Kidney epithelial cell (primary cell): Measurements from ENCODE around the gene ASCL4. TPM values are rescaled to one million over a fixed set of nuclear protein-coding genes. Genes with fewer than 3 reads are reported as not detected.

Experiments used
- DNase-seq: peaks from one replicate; pipeline ENCODE4 v3.0.0-alpha.2; 2010; ENCODE audit warnings: low read depth
- H3K27me3 ChIP-seq: 2 replicates; pipeline ENCODE4 v1.6.0; 2011; ENCODE audit warnings: low read length; ENCODE audit not compliant: control insufficient read depth, insufficient read depth
- H3K36me3 ChIP-seq: 2 replicates; pipeline ENCODE4 v1.5.1; 2011; ENCODE audit warnings: low read length; ENCODE audit not compliant: control insufficient read depth, insufficient read depth
- H3K4me3 ChIP-seq: 2 replicates; pipeline ENCODE4 v1.5.1; 2011; ENCODE audit warnings: low read depth, mild to moderate bottlenecking, control low read depth, low read length
- CTCF ChIP-seq: IDR thresholded peaks from 2 replicates; pipeline ENCODE4 v1.5.1; 2011; ENCODE audit warnings: mild to moderate bottlenecking, moderate library complexity, low read length, control low read depth, inconsistent platforms; ENCODE audit not compliant: insufficient read depth, poor library complexity, severe bottlenecking
- total RNA-seq: library from RNA; depleted of rRNA; stranded (reverse); fragments of >200 nt; gene quantifications from 2 replicates; pipeline ENCODE4 v1.2.3, GENCODE V29; 2015

The ASCL4 gene
- total RNA-seq, 1 donor from 2014 or later, result not detected

- DNase-seq, result peak; percentile 70
- no peak for TF ChIP-seq CTCF
- Histone ChIP-seq H3K36me3 (peaks cover 1% of the 10 kb centered on the region), H3K4me3 (peak within 1 kb of the TSS; percentile 85), H3K27me3 (no peaks in the 10 kb centered on the region)
Observed at GRCh38 chr12:107760809-107761501, 13.5 kb upstream of the ASCL4 start, which contains the start of gene PRDM4. Gene PRDM4 (minus strand): TSS chr12:107761137. CDS start chr12:107760515, 622 bp downstream.

GRCh38 chr12:107761502-107761904 lies 13.0 kb upstream of the ASCL4 start:
- Histone ChIP-seq H3K36me3 (peaks cover 1% of the 10 kb centered on the region), H3K27me3 (no peaks in the 10 kb centered on the region), H3K4me3 (peak overlapping the region; percentile 62)
- no peak for DNase-seq
- no peak for TF ChIP-seq CTCF

GRCh38 chr12:107762874-107763273 lies 11.6 kb upstream of the ASCL4 start:
- no peak for DNase-seq
- TF ChIP-seq CTCF, result no peak
- Histone ChIP-seq H3K36me3 (no peaks in the 10 kb centered on the region), H3K27me3 (no peaks in the 10 kb centered on the region), H3K4me3 (no peak overlapping the region)

GRCh38 chr12:107764626-107765025 lies 9.9 kb upstream of the ASCL4 start:
- Histone ChIP-seq H3K27me3 (no peaks in the 10 kb centered on the region), H3K36me3 (no peaks in the 10 kb centered on the region), H3K4me3 (no peak overlapping the region)
- no peak for TF ChIP-seq CTCF
- DNase-seq, result no peak

GRCh38 chr12:107765316-107765715 lies 9.2 kb upstream of the ASCL4 start:
- no peak for DNase-seq

More at GRCh38 chr12:107765316-107765715, 9.2 kb upstream of the ASCL4 start:
- Histone ChIP-seq H3K4me3 (no peak overlapping the region), H3K27me3 (no peaks in the 10 kb centered on the region), H3K36me3 (no peaks in the 10 kb centered on the region)
- TF ChIP-seq CTCF, result no peak
